CD4-positive, alpha-beta T cell treated with Interleukin-6 at 100 ng/mL for 8 hours (primary cell): ENCODE data around the gene CSNK2B.

Source experiments
- DNase-seq: peaks from one replicate; pipeline ENCODE4 v3.0.0-alpha.2; 2020; ENCODE audit warnings: mixed read lengths, low spot score

Gene CSNK2B

DNA sequence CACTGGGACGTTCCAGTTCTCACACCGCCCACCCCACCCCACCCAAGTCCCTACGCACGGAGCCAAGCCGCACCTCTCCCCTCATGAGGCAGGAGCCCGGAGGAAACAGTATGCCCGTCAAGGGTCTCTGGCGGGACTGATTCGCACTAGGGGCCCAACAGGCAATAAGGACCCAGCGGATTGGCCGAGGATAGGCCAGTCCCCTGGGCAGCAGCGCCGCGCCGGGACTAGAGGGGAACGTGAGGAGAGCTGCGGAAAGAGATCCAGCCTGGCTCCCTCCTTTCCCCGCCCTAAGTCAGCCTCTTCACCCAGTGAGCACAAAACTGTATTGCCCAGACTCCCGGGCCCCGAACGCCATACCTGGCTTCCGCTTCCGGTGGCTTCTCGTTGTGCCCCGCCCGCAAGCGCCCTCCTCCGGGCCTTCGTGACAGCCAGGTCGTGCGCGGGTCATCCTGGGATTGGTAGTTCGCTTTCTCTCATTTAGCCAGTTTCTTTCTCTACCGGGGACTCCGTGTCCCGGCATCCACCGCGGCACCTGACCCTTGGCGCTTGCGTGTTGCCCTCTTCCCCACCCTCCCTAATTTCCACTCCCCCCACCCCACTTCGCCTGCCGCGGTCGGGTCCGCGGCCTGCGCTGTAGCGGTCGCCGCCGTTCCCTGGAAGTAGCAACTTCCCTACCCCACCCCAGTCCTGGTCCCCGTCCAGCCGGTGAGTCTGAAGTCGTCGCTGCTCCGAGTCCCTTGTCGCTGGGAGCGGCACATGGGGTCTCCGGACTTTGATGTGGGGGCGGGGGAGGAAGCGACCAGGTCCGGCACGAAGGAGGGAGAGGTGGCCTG, at the start of gene CSNK2B:
CSNK2B (plus strand) TSS at position 580 of the 836 bp plus-strand sequence. CDS start 752 bp downstream, outside the sequence.
- DNase-seq, result peak; percentile 98

DNA sequence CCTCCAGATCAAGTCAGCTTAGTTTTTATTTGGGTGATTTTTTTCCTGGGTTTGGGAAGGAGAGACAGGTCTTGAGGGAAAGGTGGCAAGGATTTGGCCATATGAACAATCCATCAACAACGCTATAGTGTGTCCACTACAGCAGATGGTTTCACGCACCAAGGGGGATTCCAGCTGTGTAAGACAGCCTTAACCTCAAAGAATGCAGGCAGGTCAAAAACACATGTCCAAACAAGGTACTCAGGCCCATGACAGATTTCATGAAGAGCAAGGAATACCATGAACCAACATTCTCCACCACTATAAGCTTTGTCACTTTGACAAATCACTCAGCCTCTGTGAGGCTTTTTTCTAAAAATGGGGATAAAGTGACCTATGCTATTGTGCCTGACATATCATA, 48.9 kb upstream of the CSNK2B start:
- DNase-seq, result no peak

DNA sequence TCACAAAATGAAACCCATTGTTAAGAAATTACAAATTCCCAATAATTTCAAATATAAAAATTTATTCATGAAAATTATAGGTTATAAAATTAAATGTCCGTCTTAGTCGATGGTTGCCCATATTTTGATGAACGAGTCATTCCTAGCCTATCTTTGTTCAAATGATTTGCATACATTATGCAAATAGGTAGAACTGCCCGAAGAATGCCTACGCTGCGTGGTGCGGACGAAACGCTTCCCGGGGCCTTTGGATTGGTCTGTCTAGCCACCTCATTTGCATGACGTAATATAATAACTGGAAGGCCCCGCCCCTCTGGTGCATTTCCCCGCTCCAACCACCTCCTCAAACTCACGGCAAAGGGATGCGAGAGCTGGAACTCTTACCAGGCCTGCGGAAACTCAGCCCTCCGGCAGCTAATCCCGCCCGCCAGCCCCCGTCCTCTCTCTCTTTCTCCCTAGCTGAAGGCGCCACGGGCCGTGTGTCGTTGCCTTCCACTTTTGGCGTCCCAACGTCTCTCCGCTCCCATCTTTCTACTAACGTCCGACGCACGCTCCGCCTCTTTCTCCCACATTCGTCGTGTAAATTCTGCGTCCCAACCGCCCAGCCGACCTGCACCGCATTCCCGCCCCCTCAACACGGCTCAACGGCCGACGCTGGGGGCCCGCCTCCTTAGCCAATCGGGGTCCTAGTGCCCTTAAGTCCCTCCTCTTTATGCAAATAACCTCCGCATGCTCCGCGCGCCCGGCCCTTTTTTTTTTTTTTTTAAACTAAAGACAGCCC, 45.9 kb upstream of the CSNK2B start:
- peak; percentile 99 for DNase-seq

DNA sequence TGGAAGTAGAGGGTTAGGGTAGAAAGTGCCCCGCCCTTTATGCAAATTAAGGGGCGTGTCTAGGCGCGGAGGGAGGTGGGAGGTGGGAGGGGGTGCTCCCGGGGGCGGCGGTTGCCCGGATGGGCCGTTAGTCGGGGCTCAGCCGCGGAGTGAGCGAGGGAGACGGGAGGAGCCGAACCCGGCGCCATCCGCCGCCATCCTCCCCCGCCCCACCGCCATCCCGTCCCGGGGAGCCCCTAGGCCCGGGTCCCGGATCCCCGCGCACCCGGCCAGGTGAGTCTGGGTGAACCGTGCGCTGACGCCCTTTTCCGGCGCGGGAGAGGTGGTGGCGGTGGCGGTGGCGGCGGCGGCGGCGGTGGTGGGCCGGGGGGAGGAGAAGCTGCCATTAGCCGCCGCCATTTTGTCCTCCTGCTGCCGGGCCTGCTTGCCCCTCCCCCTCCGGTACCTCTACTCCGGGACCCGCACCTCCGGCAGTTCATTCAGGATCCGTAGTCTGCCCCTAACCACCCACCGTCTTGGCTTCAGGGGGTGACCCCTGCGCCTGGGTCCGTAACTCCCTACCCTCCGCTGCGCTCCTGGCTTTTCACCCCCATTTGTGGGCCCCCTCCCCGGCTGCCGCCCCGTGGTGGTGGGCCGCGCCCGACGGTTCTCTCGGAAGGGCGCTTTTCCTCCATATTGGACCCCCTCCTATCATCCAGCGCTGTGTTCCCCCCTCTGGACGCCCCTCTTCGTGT, 45.1 kb upstream of the CSNK2B start, which contains the start of gene PRRC2A:
PRRC2A (plus strand) TSS at position 130 of the 734 bp plus-strand sequence. CDS start 2,075 bp downstream, outside the sequence.
- peak; percentile 73 for DNase-seq

DNA sequence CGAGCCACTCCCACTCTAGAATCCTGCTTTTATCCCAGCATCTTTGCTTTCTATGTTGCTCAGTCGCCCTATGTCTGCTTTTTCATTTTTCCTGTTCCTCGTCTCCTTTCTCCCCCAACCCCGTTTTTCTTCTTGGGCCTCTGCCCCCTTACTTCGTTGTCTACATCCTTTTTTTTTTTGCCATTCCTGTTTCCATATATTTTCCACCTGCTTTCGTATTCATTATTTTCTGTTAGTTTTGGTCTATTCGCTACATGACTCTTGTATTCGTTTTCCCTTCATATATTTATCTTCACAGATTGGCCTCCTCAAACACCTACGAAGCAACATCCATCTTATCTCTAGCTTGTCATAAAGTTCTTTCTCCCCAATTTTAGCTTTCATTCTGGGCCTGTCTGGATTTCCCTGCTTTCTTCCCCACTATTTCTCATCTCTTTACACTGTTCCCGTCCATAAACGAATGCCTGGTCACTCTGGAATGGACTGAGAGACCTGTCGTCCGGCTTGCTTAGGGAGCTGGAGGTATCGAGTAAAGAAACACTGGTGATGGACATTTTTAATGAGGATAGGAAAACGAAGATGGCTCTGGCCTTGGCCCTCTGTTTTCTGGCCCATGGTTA, 44.5 kb upstream of the CSNK2B start:
- no peak for DNase-seq

DNA sequence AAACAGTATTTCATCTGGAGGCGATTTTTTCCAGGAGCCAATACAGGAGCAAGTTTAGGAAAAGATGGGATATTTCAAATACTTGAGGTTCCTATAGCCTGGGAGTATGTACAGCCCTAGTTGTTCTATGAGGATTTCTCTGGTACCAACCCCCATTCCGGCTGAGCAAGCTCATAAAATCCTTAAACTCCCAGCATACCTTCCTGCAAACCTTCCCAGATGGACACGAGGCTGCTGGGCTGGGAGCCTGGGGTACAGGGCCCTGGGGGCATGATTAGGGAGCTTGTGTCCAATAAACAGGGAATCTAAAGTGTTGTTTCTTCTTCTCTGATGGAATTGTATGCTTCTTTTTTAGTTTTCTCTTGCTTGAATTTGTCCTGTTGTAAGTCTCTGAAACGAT, 43.9 kb upstream of the CSNK2B start:
- DNase-seq, result no peak

DNA sequence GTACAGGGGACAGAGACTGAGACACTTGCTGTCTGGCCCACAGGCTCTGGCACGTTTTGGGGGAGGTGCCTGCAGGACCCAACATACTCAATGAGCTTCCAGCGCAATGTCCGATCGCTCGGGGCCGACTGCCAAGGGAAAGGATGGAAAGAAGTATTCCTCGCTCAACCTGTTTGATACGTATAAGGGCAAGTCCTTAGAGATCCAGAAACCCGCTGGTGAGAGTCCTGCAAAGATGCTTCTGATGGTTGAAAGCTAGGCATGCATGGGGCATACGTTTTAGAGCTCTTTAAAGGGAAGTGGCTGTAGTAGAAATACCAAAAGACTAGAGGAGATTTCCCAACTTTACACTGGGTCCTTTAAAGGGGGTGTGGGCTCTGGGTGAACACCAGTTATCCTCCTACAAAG, 43.2 kb upstream of the CSNK2B start:
- no peak for DNase-seq

DNA sequence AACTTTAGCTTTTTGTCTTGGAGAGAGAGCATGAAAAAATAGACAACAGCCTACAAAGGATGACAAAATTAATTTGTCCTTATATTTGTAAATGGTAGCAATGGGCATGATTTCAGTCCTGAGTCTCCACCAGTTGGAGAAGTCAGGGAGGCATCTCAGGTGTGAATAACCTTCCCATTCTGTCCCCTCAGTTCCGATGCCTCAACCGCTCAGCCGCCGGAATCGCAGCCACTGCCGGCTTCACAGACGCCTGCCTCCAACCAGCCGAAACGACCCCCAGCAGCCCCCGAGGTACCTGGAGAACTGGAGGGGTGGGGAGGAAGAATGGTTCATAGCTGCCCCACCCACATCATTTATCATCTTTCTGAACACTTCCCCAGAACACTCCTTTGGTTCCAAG, 41.8 kb upstream of the CSNK2B start:
- DNase-seq, result no peak

DNA sequence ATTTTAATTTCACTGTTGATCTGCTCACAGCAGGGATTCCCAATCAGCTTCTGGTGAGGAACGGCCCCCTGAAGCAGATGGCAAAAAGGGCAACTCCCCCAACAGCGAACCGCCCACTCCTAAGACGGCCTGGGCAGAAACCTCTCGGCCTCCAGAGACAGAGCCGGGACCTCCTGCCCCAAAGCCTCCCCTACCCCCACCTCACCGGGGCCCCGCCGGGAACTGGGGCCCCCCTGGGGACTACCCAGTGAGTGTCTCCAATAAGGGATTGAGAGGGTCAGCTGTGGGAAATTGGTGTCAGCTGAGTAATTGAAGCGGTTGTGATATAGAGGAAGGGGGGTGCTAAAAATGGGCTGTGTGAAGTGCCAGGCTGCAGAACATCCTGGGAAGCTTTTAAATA, 38.9 kb upstream of the CSNK2B start:
- DNase-seq, result no peak

DNA sequence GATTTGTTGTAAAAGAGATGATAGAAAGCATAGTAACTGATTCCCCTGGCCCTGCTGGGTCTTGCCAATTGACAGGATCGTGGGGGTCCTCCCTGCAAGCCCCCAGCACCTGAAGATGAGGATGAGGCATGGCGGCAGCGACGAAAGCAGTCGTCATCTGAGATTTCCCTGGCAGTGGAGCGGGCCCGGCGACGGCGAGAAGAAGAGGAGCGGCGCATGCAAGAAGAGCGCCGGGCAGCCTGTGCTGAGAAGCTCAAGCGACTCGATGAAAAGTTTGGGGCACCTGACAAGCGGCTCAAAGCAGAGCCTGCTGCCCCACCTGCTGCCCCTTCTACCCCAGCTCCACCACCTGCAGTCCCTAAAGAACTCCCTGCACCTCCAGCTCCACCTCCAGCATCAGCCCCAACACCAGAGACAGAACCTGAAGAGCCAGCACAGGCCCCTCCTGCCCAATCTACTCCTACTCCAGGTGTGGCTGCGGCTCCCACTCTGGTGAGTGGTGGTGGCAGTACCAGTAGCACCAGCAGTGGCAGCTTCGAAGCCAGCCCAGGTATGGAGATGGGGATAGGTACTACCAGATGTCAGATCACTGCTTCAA, 38.1 kb upstream of the CSNK2B start:
- no peak for DNase-seq

DNA sequence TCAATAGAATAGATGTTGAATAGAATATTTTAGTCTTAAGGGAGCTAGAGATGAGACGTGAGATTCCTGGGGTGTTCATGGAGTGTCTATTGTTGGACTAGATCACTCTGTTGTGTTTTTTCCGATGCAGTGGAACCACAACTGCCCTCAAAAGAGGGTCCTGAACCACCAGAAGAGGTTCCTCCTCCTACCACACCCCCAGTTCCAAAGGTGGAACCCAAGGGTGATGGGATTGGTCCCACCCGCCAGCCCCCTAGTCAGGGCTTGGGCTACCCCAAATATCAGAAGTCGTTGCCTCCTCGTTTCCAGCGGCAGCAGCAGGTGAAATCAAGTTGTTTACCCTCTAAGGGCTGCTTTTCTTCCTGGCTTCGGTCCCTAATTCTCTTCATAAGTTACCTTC, 36.9 kb upstream of the CSNK2B start:
- no peak for DNase-seq

DNA sequence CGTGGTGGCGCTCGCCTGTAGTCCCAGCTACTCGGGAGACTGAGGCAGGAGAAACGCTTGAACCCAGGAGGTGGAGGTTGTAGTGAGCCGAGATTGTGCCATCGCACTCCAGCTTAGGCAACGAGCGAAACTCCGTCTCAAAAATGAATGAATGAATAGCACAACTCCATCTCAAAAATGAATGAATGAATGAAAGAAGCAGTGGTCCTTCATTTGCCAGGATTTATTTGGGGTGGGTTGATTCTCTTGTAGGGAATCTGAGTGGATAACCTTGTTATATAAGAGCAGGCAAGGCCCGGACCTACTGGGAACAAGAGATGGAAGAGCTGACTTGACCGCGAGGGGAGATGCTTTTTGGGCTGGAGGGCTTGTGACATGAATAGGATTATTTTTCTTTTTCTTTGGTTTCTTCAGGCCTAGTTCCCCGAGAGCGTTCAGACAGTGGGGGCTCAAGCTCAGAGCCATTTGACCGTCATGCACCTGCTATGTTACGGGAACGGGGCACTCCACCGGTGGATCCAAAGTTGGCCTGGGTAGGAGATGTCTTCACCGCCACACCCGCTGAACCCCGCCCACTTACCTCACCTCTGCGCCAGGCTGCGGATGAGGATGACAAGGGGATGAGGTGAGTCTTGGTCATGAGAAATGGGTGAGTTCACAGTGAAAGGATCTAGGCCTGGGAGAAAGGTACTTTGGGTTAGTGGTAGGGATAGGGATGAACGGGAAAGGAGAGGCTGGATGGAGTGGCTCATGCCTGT, 35.5 kb upstream of the CSNK2B start:
- no peak for DNase-seq

DNA sequence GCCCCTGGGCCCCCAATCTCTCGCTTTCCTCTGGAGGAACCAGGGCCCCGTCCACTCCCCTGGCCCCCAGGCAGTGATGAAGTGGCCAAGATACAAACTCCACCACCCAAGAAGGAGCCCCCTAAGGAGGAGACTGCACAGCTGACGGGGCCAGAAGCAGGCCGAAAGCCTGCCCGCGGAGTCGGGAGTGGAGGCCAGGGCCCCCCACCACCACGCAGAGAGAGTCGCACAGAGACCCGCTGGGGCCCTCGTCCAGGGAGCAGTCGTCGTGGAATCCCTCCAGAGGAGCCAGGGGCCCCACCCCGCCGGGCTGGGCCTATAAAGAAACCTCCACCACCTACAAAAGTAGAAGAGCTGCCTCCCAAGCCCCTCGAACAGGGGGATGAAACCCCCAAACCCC, 34.7 kb upstream of the CSNK2B start:
- DNase-seq, result no peak

DNA sequence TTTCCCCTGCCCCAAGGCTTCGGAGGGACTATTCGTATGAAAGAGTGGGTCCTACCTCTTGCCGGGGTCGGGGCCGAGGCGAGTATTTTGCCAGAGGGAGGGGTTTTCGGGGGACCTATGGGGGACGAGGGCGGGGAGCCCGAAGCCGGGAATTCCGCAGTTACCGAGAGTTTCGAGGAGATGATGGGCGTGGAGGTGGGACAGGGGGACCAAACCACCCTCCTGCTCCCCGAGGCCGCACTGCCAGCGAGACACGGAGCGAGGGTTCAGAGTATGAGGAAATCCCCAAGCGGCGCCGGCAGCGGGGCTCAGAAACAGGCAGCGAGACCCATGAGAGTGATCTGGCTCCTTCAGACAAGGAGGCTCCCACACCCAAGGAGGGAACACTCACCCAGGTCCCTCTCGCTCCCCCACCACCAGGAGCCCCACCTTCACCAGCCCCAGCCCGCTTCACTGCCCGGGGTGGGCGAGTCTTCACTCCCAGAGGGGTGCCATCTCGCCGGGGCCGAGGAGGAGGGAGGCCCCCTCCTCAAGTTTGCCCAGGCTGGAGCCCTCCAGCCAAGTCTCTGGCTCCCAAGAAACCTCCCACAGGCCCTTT, 34.1 kb upstream of the CSNK2B start:
- no peak for DNase-seq

DNA sequence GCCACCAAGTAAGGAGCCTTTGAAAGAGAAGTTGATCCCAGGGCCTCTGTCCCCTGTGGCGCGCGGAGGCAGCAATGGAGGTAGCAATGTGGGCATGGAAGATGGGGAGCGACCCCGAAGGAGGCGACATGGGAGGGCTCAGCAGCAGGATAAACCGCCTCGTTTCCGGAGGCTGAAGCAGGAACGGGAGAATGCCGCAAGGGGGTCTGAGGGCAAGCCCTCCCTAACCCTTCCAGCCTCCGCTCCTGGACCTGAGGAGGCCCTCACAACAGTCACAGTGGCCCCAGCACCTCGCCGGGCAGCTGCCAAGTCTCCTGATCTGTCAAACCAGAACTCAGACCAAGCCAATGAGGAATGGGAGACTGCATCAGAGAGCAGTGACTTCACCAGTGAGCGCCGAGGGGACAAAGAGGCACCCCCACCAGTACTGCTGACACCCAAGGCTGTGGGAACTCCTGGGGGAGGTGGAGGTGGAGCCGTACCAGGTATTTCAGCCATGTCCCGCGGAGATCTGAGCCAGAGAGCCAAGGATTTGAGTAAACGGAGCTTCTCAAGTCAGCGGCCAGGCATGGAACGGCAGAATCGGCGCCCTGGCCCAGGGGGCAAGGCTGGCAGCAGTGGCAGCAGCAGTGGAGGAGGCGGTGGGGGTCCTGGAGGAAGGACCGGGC, 33.5 kb upstream of the CSNK2B start:
- DNase-seq, result no peak

DNA sequence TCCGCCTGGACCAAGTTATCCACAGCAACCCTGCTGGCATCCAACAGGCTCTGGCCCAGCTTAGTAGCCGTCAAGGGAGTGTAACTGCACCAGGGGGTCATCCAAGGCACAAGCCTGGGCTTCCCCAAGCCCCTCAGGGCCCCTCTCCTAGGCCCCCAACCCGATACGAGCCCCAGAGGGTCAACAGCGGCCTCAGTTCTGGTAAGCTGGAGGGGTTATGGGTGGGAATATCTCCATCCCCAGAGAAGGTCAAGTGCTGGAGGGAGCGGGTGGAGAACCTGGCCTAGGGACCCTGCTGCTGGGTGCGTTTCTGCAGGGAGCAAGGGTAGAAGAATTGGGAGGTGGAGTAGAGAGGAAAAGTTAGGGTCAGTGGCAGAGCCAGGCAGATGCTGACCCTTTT, 32.4 kb upstream of the CSNK2B start:
- no peak for DNase-seq

DNA sequence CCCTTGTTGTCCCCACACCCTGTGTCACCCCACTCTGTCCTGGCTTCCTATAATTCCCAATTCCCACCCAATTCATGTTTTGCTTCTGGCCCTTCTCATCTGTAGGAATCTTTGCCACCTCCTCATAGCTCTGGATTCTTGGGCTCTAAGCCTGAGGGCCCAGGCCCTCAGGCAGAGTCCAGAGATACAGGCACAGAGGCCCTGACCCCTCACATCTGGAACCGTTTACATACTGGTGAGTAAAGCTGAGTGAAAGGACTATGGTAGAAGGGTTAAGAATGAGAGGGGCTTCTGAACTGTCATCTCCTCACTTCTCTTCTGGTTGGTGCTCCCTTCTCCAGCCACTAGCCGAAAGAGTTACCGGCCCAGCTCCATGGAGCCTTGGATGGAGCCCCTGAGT, 31.7 kb upstream of the CSNK2B start:
- no peak for DNase-seq

DNA sequence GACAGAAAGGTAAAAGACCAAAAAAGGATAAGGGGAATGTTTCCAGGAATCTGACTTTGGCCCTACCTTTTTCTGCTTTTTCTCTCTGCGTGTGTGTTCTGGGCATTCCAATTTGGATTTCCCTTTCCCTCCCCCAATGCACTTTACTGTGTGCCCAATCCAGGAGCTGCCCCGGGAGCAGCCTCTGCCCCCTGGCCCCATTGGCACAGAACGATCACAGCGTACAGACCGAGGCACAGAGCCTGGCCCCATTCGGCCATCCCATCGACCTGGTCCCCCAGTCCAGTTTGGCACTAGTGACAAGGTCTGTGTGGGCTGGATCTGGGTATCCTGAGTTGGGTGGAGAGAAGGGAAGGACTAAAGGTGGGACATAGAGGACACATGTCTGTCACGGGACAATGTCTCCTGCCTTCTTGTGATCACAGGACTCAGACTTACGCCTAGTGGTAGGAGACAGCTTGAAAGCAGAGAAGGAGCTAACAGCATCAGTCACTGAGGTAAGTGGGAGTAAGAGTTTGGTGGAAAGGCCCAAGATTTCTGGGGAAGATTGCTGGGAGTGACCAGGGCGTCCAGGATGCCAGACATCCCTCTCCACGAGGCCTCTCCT, 30.8 kb upstream of the CSNK2B start:
- DNase-seq, result no peak
